MCF 10A (cell line): ENCODE measurements around the gene TAGAP. TPM values are rescaled to one million over a fixed set of nuclear protein-coding genes. Genes with fewer than 3 reads are reported as not detected.
A peak's percentile ranks its signal among the peaks of the same experiment; 100 is the strongest.

Experiments
- BruUV-seq: library from RNA; stranded (reverse); fragments of 400-500 nt; replicated peaks from 2 replicates; lab custom pipeline; 2021; lab: Mats Ljungman, UMichigan
- CTCF ChIA-PET: fragments of 300-600 bp; sonication (Branson Sonifier 250); formaldehyde crosslinking; extraction: SDS; loops from one replicate; lab custom pipeline; 2021; ENCODE audit warnings: antibody characterized with exemption, inconsistent platforms; lab: Yijun Ruan, JAX
- POLR2A ChIA-PET: fragments of 300-600, 350-650 bp; sonication (Branson Sonifier 250); formaldehyde crosslinking; extraction: SDS; loops from one replicate; lab custom pipeline; 2020; ENCODE audit warnings: antibody characterized with exemption, inconsistent platforms; lab: Yijun Ruan, JAX
- DNase-seq: peaks from one replicate; pipeline ENCODE4 v3.0.0-alpha.2; 2018; ENCODE audit not compliant: unreplicated experiment
- H3K27ac Mint-ChIP-seq: one replicate; pipeline ENCODE4 v1.8.0; 2022; ENCODE audit warnings: mild to moderate bottlenecking, low read depth, mixed read lengths; ENCODE audit not compliant: unreplicated experiment
- H3K27me3 Mint-ChIP-seq: one replicate; pipeline ENCODE4 v1.8.0; 2022; ENCODE audit warnings: mixed read lengths; ENCODE audit not compliant: insufficient read depth, unreplicated experiment
- H3K36me3 Mint-ChIP-seq: one replicate; pipeline ENCODE4 v1.8.0; 2022; ENCODE audit warnings: mild to moderate bottlenecking, moderate library complexity, mixed read lengths; ENCODE audit not compliant: insufficient read depth, unreplicated experiment
- H3K4me1 Mint-ChIP-seq: one replicate; pipeline ENCODE4 v1.8.0; 2022; ENCODE audit warnings: mixed read lengths; ENCODE audit not compliant: insufficient read depth, unreplicated experiment
- H3K4me3 Mint-ChIP-seq: one replicate; pipeline ENCODE4 v1.8.0; 2022; ENCODE audit warnings: mild to moderate bottlenecking, moderate library complexity, mixed read lengths; ENCODE audit not compliant: unreplicated experiment
- H3K9me3 Mint-ChIP-seq: one replicate; pipeline ENCODE4 v1.8.0; 2022; ENCODE audit warnings: mixed read lengths; ENCODE audit not compliant: unreplicated experiment
- CTCF ChIP-seq: fragments of 200-600 bp; IDR thresholded peaks from one replicate; pipeline ENCODE4 v1.8.0; 2022; ENCODE audit warnings: antibody characterized with exemption, mild to moderate bottlenecking; ENCODE audit not compliant: unreplicated experiment
- intact Hi-C: fragments of 100-400 bp; cut with micrococcal nuclease; formaldehyde crosslinking; loops from 2 replicates; pipeline ENCODE4 v1.14.1; 2022
- total RNA-seq: library from RNA; stranded (reverse); gene quantifications from 2 replicates; pipeline ENCODE4 v1.2.3, GENCODE V29; 2022

The TAGAP gene
- total RNA-seq, 1 experiment from 2014 or later: not detected

- TF ChIP-seq CTCF: no peak
- H3K4me1 Mint-ChIP-seq: no peaks in the 10 kb centered on the region
- H3K27ac Mint-ChIP-seq: no peak overlapping the region
- H3K9me3 Mint-ChIP-seq: no peaks in the 10 kb centered on the region
- no peak for DNase-seq
- H3K36me3 Mint-ChIP-seq: no peaks in the 10 kb centered on the region
- no peak overlapping the region for H3K4me3 Mint-ChIP-seq
- CTCF ChIA-PET: interaction anchor here (0.7 to 1.4 kb wide), 2 partner anchors 28 to 35 kb away, joined by 3 to 6 read pairs; no protein-coding TSS in a partner anchor
- POLR2A ChIA-PET: no interaction called here
- intact Hi-C loops: no loop called here
- peaks cover 33% of the 10 kb centered on the region for H3K27me3 Mint-ChIP-seq
- no TSS peak for BruUV-seq
Observed at GRCh38 chr6:159074876-159075275, 30.1 kb upstream of the TAGAP start.

GRCh38 chr6:159074120-159074684 is 29.4 kb upstream of the TAGAP start:
- Mint-ChIP-seq H3K4me1 (no peaks in the 10 kb centered on the region), H3K27me3 (peaks cover 40% of the 10 kb centered on the region), H3K9me3 (no peaks in the 10 kb centered on the region), H3K36me3 (no peaks in the 10 kb centered on the region), H3K4me3 (peak overlapping the region; percentile 65), H3K27ac (no peak overlapping the region)
- peak; percentile 27 for DNase-seq
- no TSS peak for BruUV-seq
- no peak for TF ChIP-seq CTCF
- POLR2A ChIA-PET: no interaction called here
- intact Hi-C loops: no loop called here
- CTCF ChIA-PET: no interaction called here

GRCh38 chr6:159071843-159072769 is 27.3 kb upstream of the TAGAP start:
- no TSS peak for BruUV-seq
- CTCF ChIA-PET: interaction anchor here (0.6 to 1.8 kb wide), 6 partner anchors 30 to 1797 kb away, joined by 3 to 4 read pairs (median 4); no protein-coding TSS in a partner anchor
- TF ChIP-seq CTCF: no peak

More at GRCh38 chr6:159071843-159072769, 27.3 kb upstream of the TAGAP start:
- POLR2A ChIA-PET: interaction anchor here (0.6 to 0.9 kb wide), 3 partner anchors 41 to 754 kb away, joined by 3 to 4 read pairs (median 3); no protein-coding TSS in a partner anchor
- H3K9me3 Mint-ChIP-seq: no peaks in the 10 kb centered on the region
- intact Hi-C loops: no loop called here
- peaks cover 6% of the 10 kb centered on the region for H3K4me1 Mint-ChIP-seq
- no peak overlapping the region for H3K4me3 Mint-ChIP-seq
- DNase-seq: no peak
- H3K36me3 Mint-ChIP-seq: peaks cover 6% of the 10 kb centered on the region
- H3K27me3 Mint-ChIP-seq: peaks cover 31% of the 10 kb centered on the region
- no peak overlapping the region for H3K27ac Mint-ChIP-seq
